Activated T-helper 9 cell treated with anti-CD3 and anti-CD28 coated beads, Interleukin-2, amount 50 U/mL, for 16 hours (primary cell): ENCODE data around the gene THAP2.
"Not testable (repeated sequence)": the region's sequence is repeated elsewhere in the genome, so short reads cannot be mapped to it uniquely, and the experiment has no call there.

Experiments used
- DNase-seq: peaks from one replicate; pipeline ENCODE4 v3.0.0-alpha.2; 2020; ENCODE audit warnings: low read depth

Gene THAP2

DNA sequence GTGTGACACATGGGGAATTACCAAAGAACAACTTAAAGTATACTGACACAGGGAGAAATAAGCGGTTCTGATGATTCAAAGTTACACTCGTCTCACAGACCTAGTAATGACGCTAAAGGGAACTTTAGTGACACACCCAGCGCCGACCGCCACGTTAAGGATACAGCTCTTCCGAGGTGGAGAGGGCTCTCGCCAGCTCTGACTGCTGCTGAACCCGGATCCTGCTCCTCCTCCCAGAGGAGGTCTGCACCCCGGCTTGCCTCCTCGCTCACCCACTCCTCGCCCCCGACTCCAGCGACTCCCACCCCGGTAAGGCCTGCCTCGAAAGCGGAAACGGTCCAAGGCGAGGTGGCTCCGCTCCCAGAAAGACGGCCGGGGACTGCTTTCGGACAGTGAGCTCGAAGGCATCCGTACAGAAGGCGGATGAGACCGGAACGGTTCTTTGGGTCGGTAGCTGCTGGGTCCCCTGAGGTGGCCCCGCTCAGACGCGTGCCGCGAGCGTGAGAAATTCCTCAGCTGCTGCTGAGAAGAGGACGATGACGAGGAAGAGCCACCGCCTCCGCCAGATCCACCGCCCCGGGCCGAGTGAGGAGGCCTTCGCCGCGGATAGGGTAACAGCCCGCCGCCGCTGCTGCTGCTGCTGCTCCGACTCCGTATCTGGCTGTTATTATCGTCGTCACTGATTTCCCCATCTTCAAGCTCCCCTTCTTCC is 1.1 kb upstream of the THAP2 start:
- peak; percentile 63 for DNase-seq

DNA sequence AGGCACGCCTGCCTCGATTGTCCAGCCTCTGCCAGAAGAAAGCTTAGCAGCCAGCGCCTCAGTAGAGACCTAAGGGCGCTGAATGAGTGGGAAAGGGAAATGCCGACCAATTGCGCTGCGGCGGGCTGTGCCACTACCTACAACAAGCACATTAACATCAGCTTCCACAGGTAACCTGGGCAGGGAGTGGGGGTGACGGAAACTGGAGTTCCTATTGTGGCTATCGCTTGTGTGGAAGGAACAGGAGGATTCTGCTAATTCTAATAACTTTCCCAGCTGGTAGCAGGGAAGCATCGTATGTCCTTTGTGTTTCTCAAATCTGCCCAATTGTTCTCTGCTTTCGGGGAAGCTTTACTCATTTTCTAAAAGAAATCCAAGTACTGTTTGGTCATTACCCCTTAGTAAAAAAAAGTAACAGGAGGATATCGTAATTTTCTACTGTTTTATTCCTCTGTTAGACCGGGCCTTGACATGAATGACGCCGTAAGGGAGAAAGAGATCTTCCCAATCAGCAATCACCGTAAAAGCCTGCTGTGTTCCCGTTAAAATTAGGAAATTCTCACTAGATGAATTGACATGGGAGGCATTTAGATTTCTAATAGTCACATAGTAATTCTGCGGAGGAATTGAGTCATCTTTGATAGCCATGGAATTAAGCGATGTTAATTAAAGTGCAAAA is 449 bp downstream of the THAP2 start:
- DNase-seq, result no peak

DNA sequence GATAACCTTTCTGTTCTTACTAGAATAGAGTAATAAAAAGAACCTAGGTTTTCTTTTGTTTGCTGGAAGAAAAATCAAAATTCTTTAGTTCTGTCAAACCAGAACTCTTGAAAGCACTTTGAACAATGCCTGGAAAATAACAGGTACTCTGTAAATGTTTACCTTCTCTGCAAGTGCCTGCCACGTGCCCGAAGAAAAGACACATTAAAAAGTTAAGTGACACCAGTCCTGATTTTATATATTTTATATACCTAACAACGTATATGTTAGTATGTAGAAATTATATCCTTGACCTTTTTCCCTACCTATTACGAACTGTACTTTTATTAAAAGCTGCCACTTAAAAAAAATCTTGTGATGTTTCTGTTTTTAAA is 976 bp downstream of the THAP2 start:
- DNase-seq, result no peak

DNA sequence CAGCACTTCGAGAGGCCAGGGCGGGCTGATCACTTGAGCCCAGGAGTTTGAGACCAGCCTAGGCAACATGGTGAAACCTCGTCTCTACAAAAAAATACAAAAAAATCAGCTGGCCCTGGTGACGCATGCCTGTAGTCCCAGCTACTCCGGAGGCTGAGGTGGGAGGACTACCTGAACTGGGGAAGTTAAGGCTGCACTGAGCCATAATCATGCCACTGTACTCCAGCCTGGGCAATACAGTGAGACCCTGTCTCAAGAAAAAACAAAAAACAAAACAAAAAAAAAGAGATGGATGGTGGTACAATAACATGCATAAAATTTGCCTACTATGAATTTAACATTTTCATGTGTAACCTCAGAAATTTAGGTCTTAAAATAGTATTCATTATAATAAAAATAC is 2.2 kb downstream of the THAP2 start:
- DNase-seq, result no peak

DNA sequence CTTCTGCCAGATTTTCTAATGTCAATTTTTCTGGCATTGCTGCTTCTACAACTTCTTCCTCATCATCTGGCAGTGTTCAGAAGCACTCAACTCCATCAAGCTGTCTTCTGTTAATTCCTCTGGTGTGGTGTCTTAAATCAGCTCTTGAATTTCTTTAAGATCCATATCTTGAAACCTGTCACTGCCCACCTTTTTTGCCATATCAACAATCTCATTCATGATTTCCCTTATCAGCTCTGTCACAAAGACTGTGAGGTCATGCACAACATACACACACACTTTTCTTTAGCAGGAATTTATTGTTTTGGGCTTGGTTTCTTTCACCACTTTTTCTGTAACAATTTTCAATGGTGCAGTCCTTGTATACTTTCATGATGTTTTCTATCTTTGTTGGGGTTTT is 7.2 kb downstream of the THAP2 start:
- DNase-seq, result no peak

DNA sequence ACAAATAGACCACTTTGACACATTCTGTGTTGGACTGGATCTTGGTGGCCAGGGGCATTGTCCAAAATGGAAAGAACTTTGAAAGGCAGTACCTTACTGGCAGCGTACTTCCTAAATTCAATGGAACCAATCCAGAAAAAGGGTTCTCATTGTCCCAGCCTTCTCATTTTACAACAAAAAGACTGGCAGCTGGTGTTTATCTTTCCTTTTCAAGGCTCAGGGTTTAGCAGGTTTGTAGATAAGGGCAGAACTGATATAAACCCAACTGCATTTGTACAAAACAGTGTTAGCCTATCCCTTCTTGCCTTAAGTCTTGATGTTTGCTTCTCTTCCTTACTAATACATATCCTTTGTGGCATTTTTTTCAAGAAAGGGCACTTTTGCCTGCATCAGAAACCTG is 7.7 kb downstream of the THAP2 start:
- no peak for DNase-seq

DNA sequence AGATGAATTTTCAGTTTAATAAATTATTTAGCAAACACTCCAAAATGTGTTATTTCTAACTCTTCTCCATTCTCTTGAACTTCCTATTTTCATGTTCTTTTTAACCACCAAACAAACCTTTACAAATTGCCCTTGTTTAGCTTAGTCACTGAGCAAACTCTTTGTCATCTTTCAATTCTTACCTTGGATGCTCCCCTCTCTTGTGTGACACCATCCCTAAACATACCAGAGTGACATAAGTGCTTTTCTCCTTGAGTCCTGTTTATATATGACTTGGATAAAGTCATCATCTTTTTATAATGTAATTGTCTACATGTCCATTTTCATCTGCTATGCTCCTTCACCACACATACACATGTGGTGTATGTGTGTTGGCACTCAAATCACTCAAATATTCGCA is 18.4 kb downstream of the THAP2 start:
- DNase-seq, result no peak

DNA sequence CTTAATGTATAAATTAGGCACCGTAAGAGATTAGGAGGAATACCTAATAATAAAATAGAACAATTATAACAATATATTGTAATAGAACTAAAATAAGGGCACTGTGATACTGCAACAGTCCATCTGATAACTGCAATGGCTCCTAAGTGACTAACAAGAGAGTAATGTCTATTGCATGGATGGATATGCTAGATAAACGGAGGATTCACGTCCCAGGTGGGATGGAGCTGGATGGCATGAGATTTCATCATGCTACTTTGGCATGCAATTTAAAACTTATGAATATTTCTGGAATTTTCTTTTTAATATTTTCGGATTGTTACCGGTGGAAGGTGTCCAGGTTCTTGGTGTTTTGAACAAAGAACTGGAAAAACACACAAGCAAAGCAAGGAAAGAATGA is 19.5 kb downstream of the THAP2 start:
- DNase-seq, result no peak

DNA sequence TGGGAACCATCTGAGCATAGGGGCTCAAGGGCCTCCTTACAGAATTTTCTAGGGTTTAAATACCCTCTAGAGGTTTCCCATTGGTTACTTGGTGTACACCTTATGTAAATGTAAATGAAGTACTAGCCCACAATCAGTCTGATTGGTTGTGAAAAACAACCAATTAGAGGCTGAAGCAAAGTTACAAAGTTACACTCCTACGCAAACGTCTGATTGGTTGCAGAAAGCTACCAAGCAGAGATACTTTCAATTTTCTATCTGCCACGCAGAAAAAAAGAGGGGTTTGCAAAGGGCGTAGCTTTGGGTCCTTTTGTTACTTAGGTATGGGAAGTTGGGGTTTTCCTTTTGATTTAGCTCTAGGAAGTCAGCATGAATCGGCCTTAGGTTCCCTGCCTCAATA is 20.0 kb downstream of the THAP2 start:
- DNase-seq, result no peak

DNA sequence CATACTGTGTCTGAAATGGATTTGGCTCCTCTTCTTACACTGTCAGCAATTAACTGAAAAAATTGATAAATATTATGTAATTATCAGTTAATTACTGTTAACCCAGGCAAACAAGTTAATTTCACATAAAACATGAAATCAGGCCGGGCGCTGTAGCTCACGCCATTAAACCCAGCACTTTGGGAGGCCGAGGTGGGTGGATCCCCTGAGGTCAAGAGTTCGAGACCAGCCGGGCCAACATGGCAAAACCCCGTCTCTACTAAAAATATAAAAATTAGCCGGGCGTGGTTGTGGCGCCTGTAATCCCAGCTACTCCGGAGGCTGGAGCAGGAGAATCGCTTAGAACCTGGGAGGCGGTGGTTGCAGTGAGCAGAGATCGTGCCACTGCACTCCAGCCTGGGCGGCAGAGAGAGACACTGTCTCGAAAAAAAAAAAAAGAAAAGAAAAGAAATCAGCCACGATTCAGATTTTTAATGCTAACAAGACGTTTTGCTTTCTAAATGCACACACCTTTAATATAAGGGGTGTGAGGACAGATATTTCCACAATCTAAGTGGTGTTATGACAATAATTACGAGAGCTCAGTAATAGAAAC is 21.3 kb downstream of the THAP2 start:
- DNase-seq, result no peak

DNA sequence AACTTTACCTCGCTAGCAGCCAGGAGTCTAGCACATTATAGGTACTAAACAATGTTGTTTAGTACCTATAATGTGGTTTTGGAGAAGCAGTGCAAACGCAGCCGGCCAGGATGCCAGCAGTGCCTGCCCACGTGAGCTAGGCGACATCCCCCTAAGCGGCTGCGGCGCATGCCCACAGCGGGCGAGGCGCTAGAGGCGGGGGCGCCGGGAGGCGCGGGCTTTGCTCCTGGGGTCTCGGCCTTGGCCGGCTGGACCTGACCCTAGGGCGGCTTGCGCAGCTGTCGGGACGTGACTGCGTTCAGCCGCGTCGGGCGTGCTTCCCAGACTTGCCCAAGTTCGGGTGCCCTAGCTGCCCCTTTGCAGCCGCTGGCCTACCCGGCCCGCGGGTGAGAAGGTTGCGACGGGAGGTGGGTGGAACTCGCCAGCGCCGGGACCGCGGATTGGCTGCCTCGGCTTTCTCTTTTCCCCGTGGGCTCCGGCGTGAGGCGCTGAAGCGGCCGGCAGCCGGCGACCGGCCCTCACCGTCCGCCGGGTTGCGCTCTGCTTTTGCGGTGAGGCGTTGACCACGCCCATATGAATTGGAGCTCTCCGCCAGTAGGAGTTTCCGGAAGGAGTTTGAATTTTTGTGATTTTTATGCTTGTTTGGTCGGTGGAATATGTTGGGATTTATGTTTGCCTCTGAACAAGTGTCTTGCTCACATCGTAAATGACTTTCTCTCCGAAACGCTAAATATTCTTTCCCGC is 22.0 kb downstream of the THAP2 start, which contains the start of gene TMEM19:
TSS of gene TMEM19 (plus strand) at position 169 of the 744 bp plus-strand sequence. CDS start 599 bp downstream, outside the sequence.
- DNase-seq, result peak; percentile 71

DNA sequence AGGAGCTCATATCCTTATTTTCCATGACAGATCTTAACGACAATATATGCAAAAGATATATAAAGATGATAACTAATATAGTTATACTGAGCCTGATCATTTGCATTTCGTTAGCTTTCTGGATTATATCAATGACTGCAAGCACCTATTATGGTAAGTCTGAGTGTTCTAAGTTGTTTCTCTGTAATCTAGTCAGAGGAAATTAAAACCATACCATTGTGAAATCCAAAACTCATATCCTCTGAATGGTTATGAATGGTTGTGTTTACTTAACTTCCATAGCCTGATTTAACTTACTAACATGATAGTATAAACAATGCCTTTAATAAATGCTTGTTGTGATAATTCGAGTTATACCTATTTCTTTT is 22.5 kb downstream of the THAP2 start:
- no peak for DNase-seq

DNA sequence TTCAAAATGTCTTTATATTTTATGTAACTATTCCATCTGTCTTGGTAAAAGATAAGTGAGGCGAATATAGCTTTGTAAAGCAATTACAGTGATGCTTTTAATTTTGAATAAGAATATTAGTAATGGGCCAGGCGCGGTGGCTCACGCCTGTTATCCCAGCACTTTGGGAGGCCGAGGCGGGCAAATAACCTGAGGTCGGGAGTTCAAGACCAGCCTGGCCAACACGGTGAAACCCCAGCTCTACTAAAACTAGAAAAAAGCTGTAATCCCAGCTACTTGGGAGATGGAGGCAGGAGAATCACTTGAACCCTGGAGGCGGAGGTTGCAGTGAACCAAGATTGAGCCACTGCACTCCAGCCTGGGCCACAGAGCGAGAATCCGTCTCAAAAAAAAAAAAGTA is 23.1 kb downstream of the THAP2 start:
- not testable (repeated sequence) for DNase-seq

DNA sequence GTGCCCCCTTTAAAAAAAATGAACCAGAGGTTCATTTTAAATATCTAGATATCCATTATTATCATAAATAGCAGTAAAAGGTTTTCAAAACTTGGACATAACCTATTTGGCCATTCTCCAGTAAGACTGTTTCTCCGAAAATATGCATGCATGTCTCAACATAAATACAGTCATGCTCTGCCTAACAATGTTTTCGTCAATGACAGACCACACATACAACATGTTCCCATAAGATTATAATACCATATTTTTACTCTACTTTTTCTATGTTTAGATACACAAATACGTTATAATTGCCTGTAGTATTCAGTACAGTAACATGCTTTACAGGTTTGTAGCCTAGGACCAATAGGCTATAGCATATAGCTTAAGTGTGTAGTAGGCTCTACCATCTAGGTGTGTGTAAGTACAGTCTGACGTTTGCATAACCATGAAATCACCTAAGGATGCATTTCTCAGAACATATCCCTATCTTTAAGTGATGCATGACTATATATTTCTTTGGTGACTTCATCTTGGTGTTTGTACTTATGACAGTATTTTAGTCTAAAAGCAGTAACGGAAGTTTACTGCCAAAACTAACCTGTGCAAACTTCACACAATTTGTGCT is 25.0 kb downstream of the THAP2 start:
- no peak for DNase-seq

DNA sequence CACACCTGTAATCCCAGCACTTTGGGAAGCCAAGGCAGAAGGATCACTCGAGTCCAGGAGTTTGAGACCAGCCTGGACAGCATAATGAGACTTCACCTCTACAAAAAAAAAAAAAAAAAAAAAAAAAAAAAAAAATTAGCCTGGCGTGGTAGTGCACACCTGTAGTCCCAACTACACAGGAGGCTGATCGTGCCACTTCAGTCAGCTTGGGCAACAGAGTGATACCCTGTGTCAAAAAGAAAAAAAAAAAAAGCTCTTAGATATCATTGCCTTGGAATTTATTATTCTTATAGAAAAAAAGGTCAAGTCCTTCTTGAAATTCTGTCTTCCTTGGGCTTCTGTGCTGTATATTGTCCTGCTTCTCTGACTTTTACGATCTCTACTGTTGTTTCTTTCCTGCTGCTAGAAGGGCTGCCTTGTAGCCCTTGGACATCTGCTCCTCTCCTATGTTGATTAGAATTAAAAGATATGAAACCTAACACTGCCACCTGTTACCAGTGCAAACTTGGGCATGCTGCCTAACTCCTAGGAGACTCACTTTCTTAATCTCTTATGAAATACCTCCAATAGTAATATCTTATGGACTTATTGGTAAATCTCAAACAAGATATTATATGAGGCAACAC is 27.5 kb downstream of the THAP2 start:
- DNase-seq, result no peak

DNA sequence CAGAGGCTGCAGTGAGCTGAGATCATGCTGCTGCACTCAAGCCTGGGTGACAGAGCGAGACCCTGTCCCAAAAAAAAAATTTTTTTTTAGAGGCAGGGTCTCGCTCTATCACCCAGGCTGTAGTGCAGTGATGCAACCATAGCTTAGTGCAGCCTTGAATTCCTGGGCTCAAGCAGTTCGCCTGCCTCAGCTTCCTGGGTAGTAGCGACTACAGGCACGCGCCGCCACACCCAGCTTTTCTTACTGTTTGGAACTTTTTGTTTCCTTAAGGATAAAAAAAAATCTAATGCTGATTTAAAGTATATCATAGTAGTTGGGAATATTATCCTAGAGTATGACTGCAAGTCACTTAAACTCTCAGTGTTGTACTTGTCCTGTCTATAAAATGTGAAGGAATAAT is 29.0 kb downstream of the THAP2 start:
- DNase-seq, result no peak

DNA sequence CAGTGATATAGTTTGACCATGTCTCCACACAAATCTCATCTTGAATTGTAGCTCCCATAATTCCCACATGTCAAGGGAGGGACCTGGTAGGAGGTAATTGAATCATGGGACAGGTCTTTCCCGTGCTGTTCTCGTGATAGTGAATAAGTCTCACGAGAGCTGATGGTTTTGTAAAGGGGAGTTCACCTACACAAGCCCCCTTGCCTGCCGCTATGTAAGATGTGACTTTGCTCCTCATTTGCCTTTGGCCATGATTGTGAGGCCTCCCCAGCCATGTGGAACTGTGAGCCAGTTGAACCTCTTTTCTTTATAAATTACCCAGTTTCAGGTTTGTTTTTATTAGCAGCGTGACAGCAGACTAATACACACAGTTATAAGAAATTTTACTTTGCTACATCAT is 29.6 kb downstream of the THAP2 start:
- DNase-seq, result not testable (repeated sequence)

DNA sequence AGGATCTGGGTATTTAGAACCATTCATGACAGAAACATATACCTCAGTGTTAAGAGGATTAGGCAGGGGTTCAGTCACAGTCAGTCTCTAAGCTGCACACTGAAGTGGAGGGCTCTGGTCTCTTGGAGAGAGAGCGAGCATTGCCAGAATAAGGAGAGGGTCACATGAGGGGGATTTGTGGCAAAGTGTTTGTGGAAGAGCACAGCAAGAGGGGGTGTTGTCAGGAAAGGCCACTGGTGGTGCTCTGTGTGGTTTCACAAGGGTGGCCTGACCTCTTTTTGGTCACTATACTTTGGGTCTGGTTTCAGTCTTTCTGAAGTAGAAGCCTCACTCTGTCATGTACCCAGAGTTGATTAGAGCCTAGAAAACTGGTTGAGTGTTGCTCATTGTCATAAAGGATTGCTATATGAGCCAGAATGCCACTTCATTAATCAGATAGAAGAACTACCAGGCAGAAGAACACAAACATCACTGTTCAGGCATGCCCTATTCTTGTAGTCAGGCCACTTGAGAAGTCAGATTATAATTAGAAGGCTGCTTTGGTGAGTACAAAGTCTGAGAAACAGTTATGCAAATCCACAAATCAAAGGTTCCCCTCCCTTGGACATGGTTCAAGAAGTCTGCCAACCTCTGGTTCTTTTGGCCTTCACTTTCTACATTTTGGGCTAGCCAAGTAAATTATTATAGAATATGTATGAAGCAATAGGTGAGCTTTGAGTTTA is 30.2 kb downstream of the THAP2 start:
- no peak for DNase-seq

DNA sequence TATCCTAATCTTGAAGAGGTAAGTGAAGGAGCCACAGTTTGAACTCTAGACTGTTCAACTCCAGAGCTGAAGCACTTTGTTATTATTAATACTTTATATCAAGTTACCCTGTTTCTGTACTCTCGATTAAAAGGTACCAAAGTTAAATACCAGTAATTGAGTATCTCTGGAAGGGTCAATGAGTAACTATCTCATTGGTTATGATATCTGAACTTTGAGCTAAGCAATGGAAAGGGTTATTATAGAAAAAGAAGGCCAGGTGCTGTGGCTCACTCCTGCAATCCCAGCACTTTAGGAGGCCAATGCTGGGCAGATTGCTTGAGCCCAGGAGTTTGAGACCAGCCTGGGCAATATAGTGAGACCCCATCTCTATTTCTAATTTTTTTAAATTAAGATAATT is 31.7 kb downstream of the THAP2 start:
- no peak for DNase-seq

DNA sequence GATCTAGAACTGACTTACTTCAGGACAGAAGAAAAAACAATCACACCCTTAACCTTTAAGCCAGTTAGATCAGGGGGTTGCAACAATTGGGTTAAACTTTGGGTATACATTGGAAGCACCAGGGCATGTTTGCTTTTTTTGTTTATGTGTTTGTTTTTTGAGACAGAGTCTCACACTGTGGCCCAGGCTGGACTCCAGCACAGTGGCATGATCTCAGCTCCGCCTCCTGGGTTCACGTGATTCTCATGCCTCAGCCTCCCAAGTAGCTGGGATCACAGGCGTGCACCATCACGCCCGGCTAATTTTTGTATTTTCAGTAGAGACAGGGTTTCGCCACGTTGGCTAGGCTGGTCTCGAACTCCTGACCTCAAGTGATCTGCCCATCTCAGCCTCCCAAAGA is 38.1 kb downstream of the THAP2 start:
- not testable (repeated sequence) for DNase-seq

DNA sequence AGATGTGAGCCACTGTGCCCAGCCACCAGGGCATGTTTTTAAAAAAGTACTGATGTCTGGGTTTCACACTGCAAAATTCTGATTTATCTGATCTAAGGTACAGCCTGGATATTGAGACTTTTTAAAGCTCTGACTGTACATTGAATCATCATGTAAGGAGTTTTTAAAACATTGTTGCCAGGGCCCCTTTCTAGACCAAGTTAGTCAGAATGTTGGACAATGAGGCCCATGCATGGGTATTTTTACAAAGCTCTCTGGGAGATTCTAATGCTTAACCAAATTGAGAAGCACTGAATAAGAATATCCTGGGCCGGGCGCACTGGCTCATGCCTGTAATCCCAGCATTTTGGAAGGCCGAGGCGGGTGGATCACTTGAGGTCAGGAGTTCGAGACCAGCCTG is 38.5 kb downstream of the THAP2 start:
- no peak for DNase-seq
